Measurements from ENCODE around the gene SMPD3.

SMPD3 gene

GRCh38 chr16:68434624-68435210 lies 13.6 kb downstream of the SMPD3 start:
- Histone ChIP-seq H3K9ac (ENCODE audit: low read length) (no peak overlapping the region), H3K27me3 (ENCODE audit: low read depth, low read length) (0 out of 2 replicates have a peak, but pooled peaks cover 9% of the 10 kb centered on the region), H3K79me2 (ENCODE audit: low read length) (no peaks in the 10 kb centered on the region), H3K9me3 (ENCODE audit: insufficient read depth, low read length) (0 out of 2 replicates have a peak, but pooled peaks cover 5% of the 10 kb centered on the region), H3K36me3 (replicated peaks; ENCODE audit: low read depth, low read length) (peaks cover 13% of the 10 kb centered on the region), H3K4me3 (ENCODE audit: low read length) (no peak overlapping the region), H3K4me2 (ENCODE audit: low read length) (no peak overlapping the region), H2AFZ (ENCODE audit: low read depth, low read length) (no peak overlapping the region), H3K27ac (ENCODE audit: low read length) (no peak overlapping the region), H4K20me1 (ENCODE audit: insufficient read depth, low read length) (no peaks in the 10 kb centered on the region), H3K4me1 (ENCODE audit: low read length) (no peaks in the 10 kb centered on the region)
- TF ChIP-seq CTCF (IDR thresholded peaks at IDR 0.05; ENCODE audit: low read depth, low read length): no peak
- TF ChIP-seq EZH2phosphoT487 (IDR thresholded peaks at IDR 0.05; ENCODE audit: low read depth): no peak

GRCh38 chr16:68433316-68433715 lies 15.0 kb downstream of the SMPD3 start:
- no peaks in the 10 kb centered on the region for H3K79me2 ChIP-seq (ENCODE audit: low read length)
- 0 out of 2 replicates have a peak, but pooled peaks cover 4% of the 10 kb centered on the region for H3K27me3 ChIP-seq (ENCODE audit: low read depth, low read length)
- H3K9me3 ChIP-seq (ENCODE audit: insufficient read depth, low read length): 0 out of 2 replicates have a peak, but pooled peaks cover 5% of the 10 kb centered on the region
- H3K36me3 ChIP-seq (replicated peaks; ENCODE audit: low read depth, low read length): peaks cover 13% of the 10 kb centered on the region
- no peak overlapping the region for H3K27ac ChIP-seq (ENCODE audit: low read length)
- H3K4me1 ChIP-seq (ENCODE audit: low read length): no peaks in the 10 kb centered on the region
- no peak overlapping the region for H2AFZ ChIP-seq (ENCODE audit: low read depth, low read length)
- H3K9ac ChIP-seq (ENCODE audit: low read length): no peak overlapping the region
- H3K4me3 ChIP-seq (ENCODE audit: low read length): no peak overlapping the region
- no peaks in the 10 kb centered on the region for H4K20me1 ChIP-seq (ENCODE audit: insufficient read depth, low read length)
- TF ChIP-seq EZH2phosphoT487 (IDR thresholded peaks at IDR 0.05; ENCODE audit: low read depth) (no peak), CTCF (IDR thresholded peaks at IDR 0.05; ENCODE audit: low read depth, low read length) (no peak)
- no peak overlapping the region for H3K4me2 ChIP-seq (ENCODE audit: low read length)

- TF ChIP-seq CTCF (IDR thresholded peaks at IDR 0.05; ENCODE audit: low read depth, low read length): no peak
- H3K36me3 ChIP-seq (replicated peaks; ENCODE audit: low read depth, low read length): peaks cover 11% of the 10 kb centered on the region
- H4K20me1 ChIP-seq (ENCODE audit: insufficient read depth, low read length): no peaks in the 10 kb centered on the region
- H2AFZ ChIP-seq (ENCODE audit: low read depth, low read length): no peak overlapping the region
- H3K9ac ChIP-seq (ENCODE audit: low read length): no peak overlapping the region
- 0 out of 2 replicates have a peak, but pooled peaks cover 5% of the 10 kb centered on the region for H3K9me3 ChIP-seq (ENCODE audit: insufficient read depth, low read length)
- H3K4me2 ChIP-seq (ENCODE audit: low read length): no peak overlapping the region
- no peaks in the 10 kb centered on the region for H3K79me2 ChIP-seq (ENCODE audit: low read length)
- H3K27ac ChIP-seq (ENCODE audit: low read length): no peak overlapping the region
- H3K4me3 ChIP-seq (ENCODE audit: low read length): no peak overlapping the region
- no peaks in the 10 kb centered on the region for H3K4me1 ChIP-seq (ENCODE audit: low read length)
- H3K27me3 ChIP-seq (ENCODE audit: low read depth, low read length): no peaks in the 10 kb centered on the region
These were observed 15.6 kb downstream of the SMPD3 start for GRCh38 chr16:68432701-68433100.

GRCh38 chr16:68429076-68429854 lies 19.0 kb downstream of the SMPD3 start:
- Histone ChIP-seq H4K20me1 (ENCODE audit: insufficient read depth, low read length) (no peaks in the 10 kb centered on the region), H3K4me3 (ENCODE audit: low read length) (no peak overlapping the region), H3K27me3 (ENCODE audit: low read depth, low read length) (no peaks in the 10 kb centered on the region), H3K4me1 (ENCODE audit: low read length) (no peaks in the 10 kb centered on the region), H2AFZ (ENCODE audit: low read depth, low read length) (no peak overlapping the region), H3K79me2 (ENCODE audit: low read length) (no peaks in the 10 kb centered on the region), H3K4me2 (ENCODE audit: low read length) (no peak overlapping the region), H3K27ac (ENCODE audit: low read length) (no peak overlapping the region), H3K9ac (ENCODE audit: low read length) (no peak overlapping the region), H3K9me3 (ENCODE audit: insufficient read depth, low read length) (no peaks in the 10 kb centered on the region), H3K36me3 (replicated peaks; ENCODE audit: low read depth, low read length) (no peaks in the 10 kb centered on the region)
- no peak for TF ChIP-seq CTCF (IDR thresholded peaks at IDR 0.05; ENCODE audit: low read depth, low read length)
- TF ChIP-seq EZH2phosphoT487 (IDR thresholded peaks at IDR 0.05; ENCODE audit: low read depth): no peak
